Mesodermal cell (in vitro differentiated cells): ENCODE results near the gene ALDH3B1.

ENCODE experiments used
- H3K27ac ChIP-seq: 2 replicates; pipeline ENCODE4 v1.7.0; 2013; ENCODE audit warnings: mild to moderate bottlenecking, low read depth, low read length, moderate library complexity; ENCODE audit not compliant: severe bottlenecking
- H3K36me3 ChIP-seq: 2 replicates; pipeline ENCODE4 v1.7.1; 2013; ENCODE audit warnings: mild to moderate bottlenecking, low read length, moderate library complexity; ENCODE audit not compliant: control insufficient read depth, insufficient read depth
- H3K4me1 ChIP-seq: one replicate; pipeline ENCODE4 v1.7.1; 2013; ENCODE audit warnings: mild to moderate bottlenecking, low read length; ENCODE audit not compliant: insufficient read depth, control insufficient read depth, poor library complexity, severe bottlenecking
- H3K4me3 ChIP-seq: 2 replicates; pipeline ENCODE4 v1.7.0; 2013; ENCODE audit warnings: low read length, control low read depth, mild to moderate bottlenecking; ENCODE audit not compliant: insufficient read depth, poor library complexity, severe bottlenecking; ENCODE audit errors: extremely low read depth
- H3K9me3 ChIP-seq: 2 replicates; pipeline ENCODE4 v1.7.1; 2013; ENCODE audit warnings: mild to moderate bottlenecking, low read length, moderate library complexity; ENCODE audit not compliant: control insufficient read depth
- WGBS, 2 experiments: methylation state at CpG; one replicate each; pipeline ENCODE4 v1.1.5; 2013; ENCODE audit warnings: missing lambda C conversion rate in 2 of 2; ENCODE audit not compliant: insufficient coverage in 2 of 2; 5-methylcytosine and 5-hydroxymethylcytosine counted together

The ALDH3B1 gene

GRCh38 chr11:68008381-68009337 is 1.5 kb upstream of the ALDH3B1 start:
- H3K27ac ChIP-seq, result no peak overlapping the region
- no peaks in the 10 kb centered on the region for H3K36me3 ChIP-seq
- no peak overlapping the region for H3K4me3 ChIP-seq
- H3K9me3 ChIP-seq, result peaks cover 6% of the 10 kb centered on the region
- peaks cover 15% of the 10 kb centered on the region for H3K4me1 ChIP-seq
- WGBS, 2 experiments, result 88 to 91% methylated on average over 19 to 24 of the region's 27 CpGs

- 93 to 94% methylated on average over 6 to 7 of the region's 12 CpGs for WGBS, 2 experiments
- Histone ChIP-seq H3K27ac (no peak overlapping the region), H3K9me3 (peaks cover 6% of the 10 kb centered on the region), H3K36me3 (no peaks in the 10 kb centered on the region), H3K4me3 (no peak overlapping the region), H3K4me1 (peaks cover 19% of the 10 kb centered on the region)
Observed at GRCh38 chr11:68009391-68010089, 587 bp upstream of the ALDH3B1 start.

GRCh38 chr11:68011051-68011943 is 1.2 kb downstream of the ALDH3B1 start:
- Histone ChIP-seq H3K27ac (no peak overlapping the region), H3K36me3 (no peaks in the 10 kb centered on the region), H3K4me1 (peaks cover 21% of the 10 kb centered on the region), H3K9me3 (peaks cover 6% of the 10 kb centered on the region), H3K4me3 (no peak overlapping the region)
- 95 to 96% methylated on average over 13 to 15 of the region's 16 CpGs for WGBS, 2 experiments

DNA sequence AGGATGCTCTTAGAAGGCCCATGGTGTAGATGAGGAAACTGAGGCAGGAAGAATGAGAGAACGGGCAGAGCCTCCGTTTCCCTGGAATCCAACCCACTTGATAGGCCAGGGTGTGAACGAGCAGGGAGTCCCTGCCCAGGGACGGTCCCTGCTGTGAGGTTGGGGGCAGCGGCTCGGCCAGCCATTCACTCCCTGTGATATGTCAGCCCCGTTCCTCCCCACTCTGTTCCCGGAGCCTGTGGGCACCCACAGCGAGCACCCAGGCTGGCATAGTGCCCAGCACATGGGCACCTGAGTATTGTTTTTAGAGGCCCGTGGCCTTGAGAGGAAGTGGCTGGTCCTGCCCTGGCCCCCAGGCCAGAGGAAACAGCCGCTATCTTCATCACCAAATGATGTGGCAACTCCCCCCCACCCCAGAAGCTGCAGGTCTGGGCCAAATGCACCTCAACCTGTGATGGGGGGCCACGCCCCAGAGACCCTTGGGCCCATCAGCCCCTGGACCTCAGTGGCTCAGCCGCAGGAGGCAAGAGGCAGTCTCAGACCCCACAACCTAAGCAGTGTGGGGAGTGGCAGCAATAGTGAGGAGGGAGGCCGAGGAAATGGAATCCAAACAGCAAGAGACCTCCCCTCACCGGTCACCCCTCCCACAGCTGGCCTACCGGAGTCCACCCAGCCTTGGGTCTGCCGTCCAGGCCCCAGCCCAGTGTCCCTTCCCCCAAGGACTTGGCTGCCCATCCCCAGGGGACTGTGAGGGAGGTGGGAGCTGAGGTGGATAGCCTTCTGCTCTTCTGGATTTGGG is 2.1 kb downstream of the ALDH3B1 start:
- Histone ChIP-seq H3K9me3 (peaks cover 6% of the 10 kb centered on the region), H3K4me3 (no peak overlapping the region), H3K36me3 (no peaks in the 10 kb centered on the region), H3K27ac (peak overlapping the region; percentile 41), H3K4me1 (peaks cover 21% of the 10 kb centered on the region)
- 86 to 96% methylated on average over 10 to 11 of the region's 17 CpGs for WGBS, 2 experiments

- WGBS, 2 experiments, result 72 to 87% methylated on average over 10 to 13 of the region's 16 CpGs
Observed at GRCh38 chr11:68012843-68013610, 2.9 kb downstream of the ALDH3B1 start.

DNA sequence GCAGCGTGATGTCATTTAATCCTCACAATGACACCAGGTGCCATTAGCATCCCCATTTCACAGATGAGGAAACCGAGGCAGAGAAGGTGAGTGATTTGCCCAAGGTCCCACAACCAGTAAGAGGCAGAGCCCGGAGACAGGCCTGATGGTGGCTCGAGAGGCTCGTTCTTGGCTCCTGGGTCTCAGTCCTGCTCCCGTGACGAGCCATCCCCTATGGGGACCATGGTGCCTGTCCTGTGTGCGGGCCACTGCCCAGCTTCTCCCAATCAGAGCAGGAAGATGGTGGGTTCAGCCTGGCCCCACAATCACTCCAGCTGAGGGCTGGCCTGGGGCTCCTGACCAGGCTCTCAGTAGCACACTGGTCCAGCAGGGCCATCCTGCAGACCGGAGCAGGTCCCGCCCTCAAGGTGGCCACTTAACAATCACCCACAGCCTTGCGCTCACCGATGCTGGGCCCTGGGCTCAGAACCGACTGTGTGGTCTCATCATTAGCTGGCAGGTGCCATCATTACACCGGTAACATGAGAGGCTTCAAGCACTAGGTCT is 3.6 kb downstream of the ALDH3B1 start:
- H3K4me3 ChIP-seq, result no peak overlapping the region
- 93 to 95% methylated on average over 10 to 14 of the region's 14 CpGs for WGBS, 2 experiments
- peaks cover 6% of the 10 kb centered on the region for H3K9me3 ChIP-seq
- peak overlapping the region; percentile 45 for H3K27ac ChIP-seq
- no peaks in the 10 kb centered on the region for H3K36me3 ChIP-seq
- H3K4me1 ChIP-seq, result peaks cover 21% of the 10 kb centered on the region

More at GRCh38 chr11:68012843-68013610, 2.9 kb downstream of the ALDH3B1 start:
- Histone ChIP-seq H3K9me3 (peaks cover 6% of the 10 kb centered on the region), H3K4me1 (peaks cover 21% of the 10 kb centered on the region), H3K36me3 (no peaks in the 10 kb centered on the region), H3K4me3 (no peak overlapping the region), H3K27ac (peak overlapping the region; percentile 45)

GRCh38 chr11:68014157-68014946 is 4.2 kb downstream of the ALDH3B1 start:
- H3K4me3 ChIP-seq, result no peak overlapping the region
- H3K9me3 ChIP-seq, result peaks cover 2% of the 10 kb centered on the region
- 88 to 89% methylated on average over 12 to 13 of the region's 16 CpGs for WGBS, 2 experiments
- no peaks in the 10 kb centered on the region for H3K36me3 ChIP-seq
- peaks cover 21% of the 10 kb centered on the region for H3K4me1 ChIP-seq
- no peak overlapping the region for H3K27ac ChIP-seq

DNA sequence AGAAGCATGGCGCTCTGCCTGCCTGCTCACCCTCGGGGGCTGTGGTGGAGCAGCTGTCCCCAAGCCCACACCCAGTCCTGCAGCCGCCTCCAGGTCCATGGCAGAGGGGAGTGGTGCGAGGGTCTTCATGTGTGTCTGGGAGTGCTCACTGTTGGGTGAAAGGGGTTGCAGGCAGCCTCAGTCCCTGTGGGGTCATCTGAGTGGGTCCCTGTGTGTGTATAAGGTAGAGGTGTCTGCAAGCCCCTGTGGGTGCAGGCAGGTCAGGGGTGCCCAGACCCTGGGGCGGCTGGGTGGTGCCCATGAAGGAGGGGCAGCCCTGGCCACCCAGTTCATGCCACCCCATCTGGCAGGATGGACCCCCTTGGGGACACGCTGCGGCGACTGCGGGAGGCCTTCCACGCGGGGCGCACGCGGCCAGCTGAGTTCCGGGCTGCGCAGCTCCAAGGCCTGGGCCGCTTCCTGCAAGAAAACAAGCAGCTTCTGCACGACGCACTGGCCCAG is 4.9 kb downstream of the ALDH3B1 start:
- H3K4me1 ChIP-seq, result peaks cover 21% of the 10 kb centered on the region
- no peaks in the 10 kb centered on the region for H3K36me3 ChIP-seq
- no peaks in the 10 kb centered on the region for H3K9me3 ChIP-seq
- 91 to 96% methylated on average over 9 to 16 of the region's 19 CpGs for WGBS, 2 experiments
- H3K4me3 ChIP-seq, result no peak overlapping the region
- H3K27ac ChIP-seq, result no peak overlapping the region
